ENCODE measurements around the gene UBAP1L. TPM values are rescaled to one million over a fixed set of nuclear protein-coding genes. Genes with fewer than 3 reads are reported as not detected.
"Not testable (repeated sequence)": the region's sequence is repeated elsewhere in the genome, so short reads cannot be mapped to it uniquely, and the experiment has no call there.

UBAP1L gene
- polyA plus RNA-seq, 1 donor, result 4.9 TPM

- no peaks in the 10 kb centered on the region for H3K9me3 ChIP-seq (ENCODE audit: control insufficient read depth, low read depth, low read length)
- H3K4me1 ChIP-seq (ENCODE audit: control insufficient read depth, insufficient read depth, low read length), result peaks cover 6% of the 10 kb centered on the region
- peaks cover 64% of the 10 kb centered on the region for H3K36me3 ChIP-seq (ENCODE audit: control insufficient read depth, insufficient read depth, low read length)
- no peaks in the 10 kb centered on the region for H3K27me3 ChIP-seq (ENCODE audit: control insufficient read depth, insufficient read depth, low read length)
- no CpG with 5 or more reads among the region's 75 CpGs for WGBS (ENCODE audit: insufficient coverage, low lambda C conversion rate)
- DNase-seq, result no peak
- H3K27ac ChIP-seq (ENCODE audit: low read length), result no peak overlapping the region
- no peak overlapping the region for H3K4me3 ChIP-seq (ENCODE audit: low read length)
Measured at GRCh38 chr15:65101891-65102708, 12.9 kb downstream of the UBAP1L start.

GRCh38 chr15:65101411-65101890, 13.5 kb downstream of the UBAP1L start:
- no CpG with 5 or more reads among the region's 9 CpGs for WGBS (ENCODE audit: insufficient coverage, low lambda C conversion rate)
- H3K4me3 ChIP-seq (ENCODE audit: low read length), result no peak overlapping the region
- H3K27ac ChIP-seq (ENCODE audit: low read length), result no peak overlapping the region
- H3K27me3 ChIP-seq (ENCODE audit: control insufficient read depth, insufficient read depth, low read length), result no peaks in the 10 kb centered on the region
- peaks cover 64% of the 10 kb centered on the region for H3K36me3 ChIP-seq (ENCODE audit: control insufficient read depth, insufficient read depth, low read length)
- H3K9me3 ChIP-seq (ENCODE audit: control insufficient read depth, low read depth, low read length), result no peaks in the 10 kb centered on the region
- peaks cover 9% of the 10 kb centered on the region for H3K4me1 ChIP-seq (ENCODE audit: control insufficient read depth, insufficient read depth, low read length)
- DNase-seq, result peak; percentile 56 to 66

GRCh38 chr15:65100442-65100841, 14.6 kb downstream of the UBAP1L start:
- peaks cover 54% of the 10 kb centered on the region for H3K36me3 ChIP-seq (ENCODE audit: control insufficient read depth, insufficient read depth, low read length)
- H3K4me3 ChIP-seq (ENCODE audit: low read length), result no peak overlapping the region
- DNase-seq, result no peak
- H3K9me3 ChIP-seq (ENCODE audit: control insufficient read depth, low read depth, low read length), result no peaks in the 10 kb centered on the region
- H3K27me3 ChIP-seq (ENCODE audit: control insufficient read depth, insufficient read depth, low read length), result no peaks in the 10 kb centered on the region
- peaks cover 19% of the 10 kb centered on the region for H3K4me1 ChIP-seq (ENCODE audit: control insufficient read depth, insufficient read depth, low read length)
- 50% methylated on average over 1 of the region's 7 CpGs for WGBS (ENCODE audit: insufficient coverage, low lambda C conversion rate)
- H3K27ac ChIP-seq (ENCODE audit: low read length), result no peak overlapping the region

- not testable (repeated sequence) for H3K9me3 ChIP-seq (ENCODE audit: control insufficient read depth, low read depth, low read length)
- peaks cover 48% of the 10 kb centered on the region for H3K36me3 ChIP-seq (ENCODE audit: control insufficient read depth, insufficient read depth, low read length)
Measured at GRCh38 chr15:65099801-65100200, 15.2 kb downstream of the UBAP1L start.

DNA sequence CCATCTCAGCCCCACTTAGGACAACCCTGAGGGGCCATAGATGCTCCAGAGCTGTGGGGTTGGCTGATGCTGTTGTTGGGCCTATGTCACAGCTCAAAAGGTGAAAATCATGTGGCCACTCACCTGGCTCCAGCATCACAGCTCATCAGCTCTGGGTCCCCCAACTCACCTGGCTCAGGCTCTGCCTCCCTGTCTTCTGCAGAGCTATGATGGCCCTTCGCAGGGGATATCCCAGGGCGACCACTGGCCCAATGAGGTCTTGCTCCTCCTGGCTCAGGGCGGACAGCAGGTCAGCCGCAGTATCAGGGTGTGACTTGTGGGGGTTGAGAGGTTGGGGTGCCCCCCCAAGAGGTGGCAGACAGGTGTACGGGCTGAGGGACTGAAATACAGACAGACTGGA, 15.7 kb downstream of the UBAP1L start:
- H3K36me3 ChIP-seq (ENCODE audit: control insufficient read depth, insufficient read depth, low read length), result peaks cover 45% of the 10 kb centered on the region
- H3K4me1 ChIP-seq (ENCODE audit: control insufficient read depth, insufficient read depth, low read length), result peaks cover 30% of the 10 kb centered on the region
- H3K27ac ChIP-seq (ENCODE audit: low read length), result no peak overlapping the region
- no peak for DNase-seq
- H3K9me3 ChIP-seq (ENCODE audit: control insufficient read depth, low read depth, low read length), result no peaks in the 10 kb centered on the region
- H3K27me3 ChIP-seq (ENCODE audit: control insufficient read depth, insufficient read depth, low read length), result no peaks in the 10 kb centered on the region
- no CpG with 5 or more reads among the region's 5 CpGs for WGBS (ENCODE audit: insufficient coverage, low lambda C conversion rate)
- H3K4me3 ChIP-seq (ENCODE audit: low read length), result no peak overlapping the region

More at GRCh38 chr15:65099801-65100200, 15.2 kb downstream of the UBAP1L start:
- H3K4me3 ChIP-seq (ENCODE audit: low read length); H3K27me3 ChIP-seq (ENCODE audit: control insufficient read depth, insufficient read depth, low read length); DNase-seq; H3K27ac ChIP-seq (ENCODE audit: low read length): not testable (repeated sequence)
- no CpG with 5 or more reads among the region's 10 CpGs for WGBS (ENCODE audit: insufficient coverage, low lambda C conversion rate)
- H3K4me1 ChIP-seq (ENCODE audit: control insufficient read depth, insufficient read depth, low read length), result peaks cover 26% of the 10 kb centered on the region

- peaks cover 40% of the 10 kb centered on the region for H3K36me3 ChIP-seq (ENCODE audit: control insufficient read depth, insufficient read depth, low read length)
- H3K27ac ChIP-seq (ENCODE audit: low read length), result no peak overlapping the region
- no peaks in the 10 kb centered on the region for H3K9me3 ChIP-seq (ENCODE audit: control insufficient read depth, low read depth, low read length)
- 100% methylated on average over 1 of the region's 7 CpGs for WGBS (ENCODE audit: insufficient coverage, low lambda C conversion rate)
- no peak overlapping the region for H3K4me3 ChIP-seq (ENCODE audit: low read length)
- DNase-seq, result no peak
- no peaks in the 10 kb centered on the region for H3K27me3 ChIP-seq (ENCODE audit: control insufficient read depth, insufficient read depth, low read length)
- peaks cover 45% of the 10 kb centered on the region for H3K4me1 ChIP-seq (ENCODE audit: control insufficient read depth, insufficient read depth, low read length)
Measured at GRCh38 chr15:65097651-65098263, 17.2 kb downstream of the UBAP1L start.

DNA sequence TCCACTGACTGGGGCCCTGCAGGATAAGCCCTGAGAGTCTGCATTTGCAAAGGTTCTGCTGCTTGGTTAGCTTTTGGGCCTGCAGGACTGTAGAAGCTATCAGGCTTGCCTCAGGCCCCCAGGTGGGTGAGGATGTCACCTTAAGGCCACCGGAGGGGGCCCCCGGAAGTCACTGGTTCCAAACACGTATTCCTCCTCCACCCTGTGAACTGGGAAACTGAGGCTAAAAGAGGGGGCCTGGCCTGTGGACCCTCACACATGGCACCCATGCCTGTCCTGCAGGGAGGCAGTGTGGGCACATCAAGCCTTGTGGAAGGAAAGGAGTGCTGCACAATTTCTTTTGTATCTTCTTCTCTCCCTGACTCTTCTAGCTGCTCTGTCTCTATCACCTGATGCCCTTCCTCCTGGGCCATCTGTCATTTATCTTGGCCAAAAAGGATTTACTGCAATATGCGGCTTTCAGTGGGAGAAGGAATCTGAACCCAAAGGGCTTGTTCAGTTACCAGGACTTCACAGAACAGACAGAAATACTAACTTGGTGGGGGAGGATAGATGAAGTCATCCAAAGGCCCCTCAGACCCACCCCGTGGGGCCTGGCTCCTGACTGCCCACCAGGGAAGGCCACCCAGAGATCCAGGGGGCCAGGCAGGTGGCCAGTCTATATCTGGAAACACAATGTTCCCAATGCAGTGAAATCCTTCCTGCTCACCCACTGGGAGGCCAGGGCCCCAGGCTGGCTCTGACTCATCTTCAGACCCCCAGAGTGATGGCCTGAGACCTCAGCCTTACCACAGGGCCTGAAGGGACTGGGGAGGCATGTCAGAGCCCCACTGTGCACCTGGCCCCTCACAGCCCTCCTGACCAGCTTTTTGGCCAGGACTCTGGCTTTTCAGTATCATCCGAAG, 18.3 kb downstream of the UBAP1L start:
- no peak for DNase-seq
- WGBS (ENCODE audit: insufficient coverage, low lambda C conversion rate), result no CpG with 5 or more reads among the region's 6 CpGs
- Histone ChIP-seq H3K4me3 (ENCODE audit: low read length) (no peak overlapping the region), H3K27ac (ENCODE audit: low read length) (peak overlapping the region; percentile 10), H3K4me1 (ENCODE audit: control insufficient read depth, insufficient read depth, low read length) (peaks cover 53% of the 10 kb centered on the region), H3K27me3 (ENCODE audit: control insufficient read depth, insufficient read depth, low read length) (no peaks in the 10 kb centered on the region), H3K9me3 (ENCODE audit: control insufficient read depth, low read depth, low read length) (no peaks in the 10 kb centered on the region), H3K36me3 (ENCODE audit: control insufficient read depth, insufficient read depth, low read length) (peaks cover 40% of the 10 kb centered on the region)

DNA sequence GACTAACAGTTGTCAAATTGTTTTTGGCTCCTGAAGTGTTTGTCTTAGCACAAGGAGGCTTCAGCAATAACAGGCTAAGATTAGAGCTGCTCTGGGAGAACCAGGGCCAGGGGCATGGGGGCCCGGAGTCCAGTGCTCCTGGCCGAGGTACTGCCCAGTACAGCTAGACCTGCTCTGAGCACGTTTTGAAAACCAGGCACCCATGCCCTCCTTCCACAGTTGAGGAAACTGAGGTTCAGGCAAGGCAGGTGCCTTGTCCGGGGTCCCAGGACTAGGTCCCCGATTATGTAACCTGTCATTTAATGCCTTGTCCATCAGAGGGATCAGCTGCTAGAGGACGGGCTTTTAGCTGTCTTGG, 19.3 kb downstream of the UBAP1L start:
- H3K9me3 ChIP-seq (ENCODE audit: control insufficient read depth, low read depth, low read length), result no peaks in the 10 kb centered on the region
- H3K27me3 ChIP-seq (ENCODE audit: control insufficient read depth, insufficient read depth, low read length), result no peaks in the 10 kb centered on the region
- peak overlapping the region; percentile 48 for H3K27ac ChIP-seq (ENCODE audit: low read length)
- no peak overlapping the region for H3K4me3 ChIP-seq (ENCODE audit: low read length)
- peaks cover 50% of the 10 kb centered on the region for H3K4me1 ChIP-seq (ENCODE audit: control insufficient read depth, insufficient read depth, low read length)
- no peak for DNase-seq
- peaks cover 34% of the 10 kb centered on the region for H3K36me3 ChIP-seq (ENCODE audit: control insufficient read depth, insufficient read depth, low read length)
- no CpG with 5 or more reads among the region's 6 CpGs for WGBS (ENCODE audit: insufficient coverage, low lambda C conversion rate)

GRCh38 chr15:65095011-65095746, 19.8 kb downstream of the UBAP1L start:
- Histone ChIP-seq H3K4me3 (ENCODE audit: low read length) (no peak overlapping the region), H3K27ac (ENCODE audit: low read length) (peak overlapping the region; percentile 81), H3K9me3 (ENCODE audit: control insufficient read depth, low read depth, low read length) (no peaks in the 10 kb centered on the region), H3K4me1 (ENCODE audit: control insufficient read depth, insufficient read depth, low read length) (peaks cover 56% of the 10 kb centered on the region), H3K36me3 (ENCODE audit: control insufficient read depth, insufficient read depth, low read length) (peaks cover 28% of the 10 kb centered on the region), H3K27me3 (ENCODE audit: control insufficient read depth, insufficient read depth, low read length) (no peaks in the 10 kb centered on the region)
- 100% methylated on average over 1 of the region's 5 CpGs for WGBS (ENCODE audit: insufficient coverage, low lambda C conversion rate)
- DNase-seq, result peak; percentile 83 to 93
